GM21447 (cell line): ENCODE results near the gene PHKA2.

Source experiments
- ATAC-seq: cut with Tn5 transposase; IDR thresholded peaks from one replicate; pipeline ENCODE4 v1.9.1; 2021; ENCODE audit not compliant: unreplicated experiment

PHKA2 gene

GRCh38 chrX:18935893-18936292 lies 48.0 kb downstream of the PHKA2 start:
- no peak for ATAC-seq

GRCh38 chrX:18934708-18935107 lies 49.2 kb downstream of the PHKA2 start:
- no peak for ATAC-seq

GRCh38 chrX:18933617-18934016 lies 50.3 kb downstream of the PHKA2 start:
- no peak for ATAC-seq

- no peak for ATAC-seq
These were observed 51.9 kb downstream of the PHKA2 start for GRCh38 chrX:18931972-18932371.

GRCh38 chrX:18929775-18930174 lies 54.1 kb downstream of the PHKA2 start:
- ATAC-seq = no peak

- no peak for ATAC-seq
These were observed 56.4 kb downstream of the PHKA2 start for GRCh38 chrX:18927558-18927957.

GRCh38 chrX:18924507-18925088 lies 59.3 kb downstream of the PHKA2 start:
- ATAC-seq = no peak

- no peak for ATAC-seq
These were observed 63.3 kb downstream of the PHKA2 start for GRCh38 chrX:18920566-18920965.

- no peak for ATAC-seq
These were observed 63.8 kb downstream of the PHKA2 start for GRCh38 chrX:18920079-18920478.

- ATAC-seq = no peak
These were observed 66.1 kb downstream of the PHKA2 start for GRCh38 chrX:18917831-18918230.

GRCh38 chrX:18906286-18906685 lies 77.6 kb downstream of the PHKA2 start:
- no peak for ATAC-seq

- no peak for ATAC-seq
These were observed 83.4 kb downstream of the PHKA2 start for GRCh38 chrX:18900401-18900976.

- no peak for ATAC-seq
These were observed 84.0 kb downstream of the PHKA2 start for GRCh38 chrX:18899796-18900380.

- no peak for ATAC-seq
These were observed 85.4 kb downstream of the PHKA2 start for GRCh38 chrX:18898492-18898891.

- ATAC-seq = no peak
These were observed 85.8 kb downstream of the PHKA2 start for GRCh38 chrX:18898091-18898490.

- no peak for ATAC-seq
These were observed 86.3 kb downstream of the PHKA2 start for GRCh38 chrX:18897611-18898010.

GRCh38 chrX:18896680-18897544 lies 87.0 kb downstream of the PHKA2 start:
- ATAC-seq = no peak

- ATAC-seq = no peak
These were observed 88.5 kb downstream of the PHKA2 start for GRCh38 chrX:18895189-18895951.

- ATAC-seq = no peak
These were observed 89.8 kb downstream of the PHKA2 start for GRCh38 chrX:18894156-18894555.

- ATAC-seq = no peak
These were observed 90.4 kb downstream of the PHKA2 start for GRCh38 chrX:18893536-18893935.

GRCh38 chrX:18892899-18893298 lies 91.0 kb downstream of the PHKA2 start:
- ATAC-seq = no peak
